Activated naive CD8-positive, alpha-beta T cell treated with anti-CD3 and anti-CD28 coated beads, Interleukin-2, amount 50 U/mL, for 16 hours (primary cell): ENCODE results near the gene ANKS1B.

Experiments
- DNase-seq: peaks from one replicate; pipeline ENCODE4 v3.0.0-alpha.2; 2020; ENCODE audit warnings: low read depth, low spot score

ANKS1B gene

GRCh38 chr12:99133401-99133800, 851.3 kb downstream of the ANKS1B start:
- no peak for DNase-seq

GRCh38 chr12:99131751-99132199, 853.0 kb downstream of the ANKS1B start:
- DNase-seq, result no peak

- DNase-seq, result no peak
Measured at GRCh38 chr12:99130808-99131553, 853.8 kb downstream of the ANKS1B start.

GRCh38 chr12:99128246-99128802, 856.4 kb downstream of the ANKS1B start:
- no peak for DNase-seq

GRCh38 chr12:99122959-99123358, 861.8 kb downstream of the ANKS1B start:
- DNase-seq, result no peak

GRCh38 chr12:99122496-99122895, 862.2 kb downstream of the ANKS1B start:
- DNase-seq, result no peak

GRCh38 chr12:99121546-99121945, 863.2 kb downstream of the ANKS1B start:
- no peak for DNase-seq

- DNase-seq, result no peak
Measured at GRCh38 chr12:99119943-99120342, 864.8 kb downstream of the ANKS1B start.

- no peak for DNase-seq
Measured at GRCh38 chr12:99119449-99119848, 865.3 kb downstream of the ANKS1B start.

GRCh38 chr12:99111600-99111999, 873.1 kb downstream of the ANKS1B start:
- no peak for DNase-seq

GRCh38 chr12:99110868-99111267, 873.9 kb downstream of the ANKS1B start:
- no peak for DNase-seq

- no peak for DNase-seq
Measured at GRCh38 chr12:99110212-99110611, 874.5 kb downstream of the ANKS1B start.

- no peak for DNase-seq
Measured at GRCh38 chr12:99108924-99109323, 875.8 kb downstream of the ANKS1B start.

GRCh38 chr12:99099786-99100185, 885.0 kb downstream of the ANKS1B start:
- DNase-seq, result no peak

- no peak for DNase-seq
Measured at GRCh38 chr12:99097171-99097570, 887.6 kb downstream of the ANKS1B start.

- DNase-seq, result no peak
Measured at GRCh38 chr12:99093166-99093565, 891.6 kb downstream of the ANKS1B start.

GRCh38 chr12:99092100-99092851, 892.5 kb downstream of the ANKS1B start:
- DNase-seq, result no peak

GRCh38 chr12:99087278-99087677, 897.5 kb downstream of the ANKS1B start:
- DNase-seq, result no peak

GRCh38 chr12:99079811-99080210, 904.9 kb downstream of the ANKS1B start:
- DNase-seq, result no peak

GRCh38 chr12:99068993-99069747, 915.6 kb downstream of the ANKS1B start:
- DNase-seq, result no peak

- DNase-seq, result no peak
Measured at GRCh38 chr12:99067171-99067785, 917.5 kb downstream of the ANKS1B start.

- DNase-seq, result no peak
Measured at GRCh38 chr12:99066726-99067125, 918.0 kb downstream of the ANKS1B start.
